Colonic mucosa (tissue), 4 donors: ENCODE measurements around the gene STRN4. TPM values are rescaled to one million over a fixed set of nuclear protein-coding genes. Genes with fewer than 3 reads are reported as not detected.
A peak's percentile ranks its signal among the peaks of the same experiment; 100 is the strongest.

Source experiments
- DNase-seq: peaks from one replicate; pipeline ENCODE4 v3.0.0-alpha.2; 2020
- H3K27ac ChIP-seq: fragments of 200-600 bp; one replicate; pipeline ENCODE4 v1.8.0; 2021
- H3K27me3 ChIP-seq: fragments of 200-600 bp; one replicate; pipeline ENCODE4 v1.8.0; 2021
- H3K36me3 ChIP-seq: fragments of 200-600 bp; one replicate; pipeline ENCODE4 v1.8.0; 2021
- H3K4me1 ChIP-seq: fragments of 200-600 bp; one replicate; pipeline ENCODE4 v1.8.0; 2021; ENCODE audit warnings: mild to moderate bottlenecking
- H3K4me3 ChIP-seq: fragments of 200-600 bp; one replicate; pipeline ENCODE4 v1.8.0; 2021
- H3K9ac ChIP-seq, 2 donors: one replicate each; pipeline ENCODE4 v1.7.0; 2013; ENCODE audit warnings: control low read depth in 2 of 2, low read depth in 2 of 2, low read length in 2 of 2
- H3K9me3 ChIP-seq: fragments of 200-600 bp; one replicate; pipeline ENCODE4 v1.8.0; 2021
- CTCF ChIP-seq: fragments of 200-600 bp; IDR thresholded peaks from one replicate; pipeline ENCODE4 v1.8.0; 2022; ENCODE audit warnings: antibody characterized with exemption, mild to moderate bottlenecking
- intact Hi-C: fragments of 100-400 bp; cut with DNase I; formaldehyde crosslinking; loops from one replicate; pipeline ENCODE4 v1.14.1; 2022
- total RNA-seq, 2 donors: library from RNA; stranded (reverse); fragmentation: NEBNext Ultra II Directional in 1 of 2; extraction: Animal tissue kit (Norgen Biotek cat#: 25700) in 1 of 2; gene quantifications; one replicate each; pipeline ENCODE4 v1.2.1, GENCODE V29; 2021
- donor health status: healthy.
- donor health status: DM: no; HTN: no; CAD: no.
- donor health status: DM: no; HTN: no; CAD: no.

STRN4 gene
- total RNA-seq, 2 donors from 2014 or later = 56.5 to 90.0 TPM

DNA sequence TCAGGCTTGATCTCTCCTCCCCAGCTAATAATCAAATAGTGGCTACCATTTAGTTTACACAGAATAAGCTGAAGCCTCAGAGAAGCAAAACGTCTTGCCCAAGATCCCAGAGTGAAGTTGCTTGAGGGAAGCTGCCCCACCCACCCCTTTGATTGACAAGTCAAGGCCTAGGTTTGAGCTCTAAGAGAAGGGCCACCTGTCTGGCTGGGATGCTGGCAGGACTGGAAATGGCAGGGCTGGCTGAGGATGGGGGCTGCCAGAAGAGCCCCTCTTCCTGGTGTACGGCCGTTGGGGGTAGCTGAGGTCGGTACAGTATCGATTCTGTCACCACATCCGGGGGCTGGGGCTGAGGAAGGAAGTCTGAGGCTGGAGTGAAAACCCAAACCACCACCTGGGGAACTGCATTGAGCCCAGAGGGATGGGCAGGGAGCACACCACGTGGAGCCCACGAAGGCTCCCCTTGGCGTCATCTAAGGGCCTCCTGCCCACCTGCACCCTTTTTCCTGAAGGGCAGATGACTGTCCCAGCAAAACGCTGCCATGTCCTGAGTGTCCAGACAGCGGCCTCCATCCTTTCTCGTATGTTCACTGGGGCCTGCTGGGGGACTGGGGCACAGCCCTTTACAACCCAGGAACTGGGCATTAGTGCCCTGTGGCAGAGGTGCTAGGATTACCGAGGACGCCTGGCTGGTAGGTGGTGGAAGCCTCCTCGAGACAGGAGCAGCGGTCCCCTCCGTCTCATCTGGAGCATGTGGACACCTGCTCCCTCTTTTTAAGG, 27.9 kb downstream of the STRN4 start:
- no peaks in the 10 kb centered on the region for H3K27me3 ChIP-seq
- peaks cover 10% of the 10 kb centered on the region for H3K4me1 ChIP-seq
- H3K36me3 ChIP-seq = peaks cover 16% of the 10 kb centered on the region
- no peaks in the 10 kb centered on the region for H3K9me3 ChIP-seq
- peak; percentile 63 for DNase-seq
- intact Hi-C loops = no loop called here
- H3K9ac ChIP-seq = peak overlapping the region in 1 of 2 donors; percentile 98
- H3K4me3 ChIP-seq = peak overlapping the region; percentile 82
- no peak for TF ChIP-seq CTCF
- peak overlapping the region; percentile 79 for H3K27ac ChIP-seq

DNA sequence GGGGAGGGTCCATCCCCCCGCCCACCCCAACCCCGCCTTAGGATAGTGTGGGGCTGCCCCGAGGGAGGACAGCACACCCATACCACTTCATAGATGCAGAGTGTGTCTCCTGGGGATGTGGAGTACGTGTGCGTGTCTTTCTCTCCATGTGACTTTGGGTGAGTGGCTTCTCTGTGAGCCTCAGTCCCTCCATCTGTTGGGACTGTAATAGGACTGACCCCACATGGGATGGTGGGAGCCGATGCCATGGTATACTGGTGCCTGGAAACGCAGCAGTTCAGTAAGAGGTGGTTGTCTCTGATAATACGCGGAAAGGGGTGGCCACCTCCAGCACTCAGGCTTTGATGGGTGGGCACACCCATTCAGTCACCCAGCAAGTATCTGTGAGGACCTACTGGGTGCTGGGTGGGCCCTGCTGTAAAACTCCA, 28.5 kb downstream of the STRN4 start:
- Histone ChIP-seq H3K4me3 (peak overlapping the region; percentile 82), H3K27me3 (no peaks in the 10 kb centered on the region), H3K36me3 (peaks cover 12% of the 10 kb centered on the region), H3K4me1 (peaks cover 10% of the 10 kb centered on the region), H3K9ac (peak overlapping the region; percentile 98), H3K27ac (peak overlapping the region; percentile 79), H3K9me3 (no peaks in the 10 kb centered on the region)
- intact Hi-C loops = no loop called here
- peak; percentile 44 for DNase-seq
- TF ChIP-seq CTCF = no peak

- no peak for TF ChIP-seq CTCF
- peaks cover 10% of the 10 kb centered on the region for H3K4me1 ChIP-seq
- intact Hi-C loops = no loop called here
These were observed 29.1 kb downstream of the STRN4 start, which contains the start of gene PRKD2 for GRCh38 chr19:46717034-46717715. PRKD2 (minus strand) TSS chr19:46717114; CDS start chr19:46716370, 744 bp downstream.

GRCh38 chr19:46716672-46717033, 29.6 kb downstream of the STRN4 start:
- no peak for TF ChIP-seq CTCF
- Histone ChIP-seq H3K4me3 (peak overlapping the region; percentile 82), H3K27me3 (no peaks in the 10 kb centered on the region), H3K9me3 (no peaks in the 10 kb centered on the region), H3K9ac (peak overlapping the region; percentile 88 to 98), H3K4me1 (peaks cover 10% of the 10 kb centered on the region), H3K36me3 (peaks cover 6% of the 10 kb centered on the region), H3K27ac (peak overlapping the region; percentile 79)
- intact Hi-C loops = no loop called here
- no peak for DNase-seq

More at GRCh38 chr19:46717034-46717715, 29.1 kb downstream of the STRN4 start, which contains the start of gene PRKD2:
- Histone ChIP-seq H3K27ac (peak within 1 kb of the TSS; percentile 79), H3K36me3 (peaks cover 9% of the 10 kb centered on the region), H3K9me3 (no peaks in the 10 kb centered on the region), H3K4me3 (peak within 1 kb of the TSS; percentile 82), H3K9ac (peak within 1 kb of the TSS; percentile 98), H3K27me3 (no peaks in the 10 kb centered on the region)
- DNase-seq = peak; percentile 96

DNA sequence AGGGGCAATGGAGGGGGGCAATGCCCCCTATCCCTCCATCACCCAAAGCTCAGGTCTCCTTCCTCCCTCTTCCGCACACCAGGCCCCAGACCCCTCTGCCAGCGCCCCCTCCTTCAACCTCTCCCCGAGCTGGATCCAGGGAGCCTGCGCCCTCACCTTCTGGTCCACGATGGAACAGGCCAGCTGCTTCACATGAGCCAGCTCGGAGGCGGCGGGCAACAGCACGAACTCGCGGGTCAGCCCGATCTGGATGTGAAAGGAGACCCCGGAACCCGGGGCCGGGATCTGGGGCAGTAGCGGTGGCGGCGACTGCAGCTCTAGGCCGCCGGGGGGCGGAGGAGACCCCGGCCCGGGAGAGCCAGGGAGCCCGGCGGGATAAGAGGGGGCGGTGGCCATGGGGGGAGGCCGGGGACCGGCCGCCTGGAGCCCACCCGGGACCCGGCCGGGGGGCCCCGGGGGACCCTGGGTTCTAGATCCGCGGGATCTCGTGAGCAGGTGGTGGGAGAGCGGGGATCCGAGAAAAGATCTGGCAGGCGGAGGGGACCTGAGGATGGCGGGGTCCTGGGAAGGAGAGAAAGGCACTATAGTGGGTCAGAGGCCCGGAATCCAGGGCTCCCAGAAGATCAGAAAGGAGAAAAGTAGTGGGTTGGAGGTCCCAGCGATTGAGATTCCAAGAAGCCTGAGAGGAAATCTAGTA, 30.1 kb downstream of the STRN4 start:
- Histone ChIP-seq H3K27me3 (no peaks in the 10 kb centered on the region), H3K9ac (peak overlapping the region; percentile 88 to 98), H3K27ac (peak overlapping the region; percentile 79), H3K9me3 (no peaks in the 10 kb centered on the region), H3K4me3 (peak overlapping the region; percentile 82), H3K36me3 (peaks cover 6% of the 10 kb centered on the region), H3K4me1 (peaks cover 10% of the 10 kb centered on the region)
- intact Hi-C loops = no loop called here
- TF ChIP-seq CTCF = no peak
- DNase-seq = peak; percentile 44
